Endothelial cell of umbilical vein (primary cell): Measurements from ENCODE around the gene RIPK4. TPM values are rescaled to one million over a fixed set of nuclear protein-coding genes. Genes with fewer than 3 reads are reported as not detected.
"Not testable (repeated sequence)": the region's sequence is repeated elsewhere in the genome, so short reads cannot be mapped to it uniquely, and the experiment has no call there.

Experiments
- BruUV-seq: library from RNA; stranded (reverse); fragments of 400-500 nt; replicated peaks from 2 replicates; lab custom pipeline; 2021; lab: Mats Ljungman, UMichigan
- CTCF ChIA-PET: fragments of 300-600, 350-600 bp; sonication (Branson Sonifier 250); formaldehyde crosslinking; loops from one replicate; lab custom pipeline; 2021; ENCODE audit warnings: antibody characterized with exemption, inconsistent platforms; lab: Charles Lee
- POLR2A ChIA-PET: fragments of 300-600, 350-600 bp; sonication (Branson Sonifier 250); formaldehyde crosslinking; loops from one replicate; lab custom pipeline; 2021; ENCODE audit warnings: antibody characterized with exemption, inconsistent platforms; lab: Charles Lee
- DNase-seq: peaks from one replicate; pipeline ENCODE4 v3.0.0-alpha.2; 2011; ENCODE audit warnings: low read depth, low spot score
- FAIRE-seq: peaks from 2 replicates; lab custom pipeline; 2011; peaks lifted over from hg19 to GRCh38; lab: Jason Lieb, UNC
- H2AFZ ChIP-seq: 2 replicates; pipeline ENCODE4 v1.6.0; 2012; ENCODE audit warnings: low read depth, low read length, control low read depth, inconsistent platforms
- H3K27ac ChIP-seq: 2 replicates; pipeline ENCODE4 v1.5.1; 2011; ENCODE audit warnings: low read depth, mild to moderate bottlenecking, control low read depth, low read length, moderate library complexity; ENCODE audit not compliant: insufficient read depth
- H3K27me3 ChIP-seq, 2 experiments: 2 replicates each; pipeline versions ENCODE4 v1.6.0 to v1.6.1; 2011; ENCODE audit warnings: low read length in 2 of 2, mixed read lengths in 1 of 2; ENCODE audit not compliant: control insufficient read depth in 2 of 2, insufficient read depth in 2 of 2
- H3K36me3 ChIP-seq, 2 experiments: 2 replicates in 1 of 2; 3 replicates in 1 of 2; pipeline ENCODE4 v1.5.1; 2011; ENCODE audit warnings: low read length in 2 of 2, mild to moderate bottlenecking in 1 of 2, moderate library complexity in 1 of 2; ENCODE audit not compliant: control insufficient read depth in 2 of 2, insufficient read depth in 2 of 2; ENCODE audit errors: extremely low read depth in 1 of 2
- H3K4me1 ChIP-seq: 3 replicates; pipeline ENCODE4 v1.5.1; 2011; ENCODE audit warnings: mild to moderate bottlenecking, low read length; ENCODE audit not compliant: control insufficient read depth, insufficient read depth; ENCODE audit errors: extremely low read depth
- H3K4me2 ChIP-seq: 2 replicates; pipeline ENCODE4 v1.6.1; 2011; ENCODE audit warnings: low read length, control low read depth, mixed read lengths; ENCODE audit not compliant: insufficient read depth
- H3K4me3 ChIP-seq, 3 experiments: fragments of 200-600 bp in 1 of 3; sonication (generic), shearing (Covaris generic) in 1 of 3; replicated peaks in 1 of 3; 2 replicates each; pipeline ENCODE4 v1.5.1; 2011 to 2016; ENCODE audit warnings: control low read depth in 3 of 3, low read length in 3 of 3, mild to moderate bottlenecking in 2 of 3, inconsistent platforms in 1 of 3, low read depth in 1 of 3, moderate library complexity in 1 of 3; ENCODE audit not compliant: insufficient read depth in 1 of 3
- H3K79me2 ChIP-seq: 2 replicates; pipeline ENCODE4 v1.6.0; 2012; ENCODE audit warnings: low read length, inconsistent platforms; ENCODE audit not compliant: control insufficient read depth, insufficient read depth
- H3K9ac ChIP-seq: replicated peaks from 2 replicates; pipeline ENCODE3; 2011; ENCODE audit warnings: low read length, control low read depth; ENCODE audit not compliant: insufficient read depth; ENCODE audit errors: extremely low read depth
- H3K9me1 ChIP-seq: replicated peaks from 3 replicates; pipeline ENCODE4 v1.6.0; 2011; ENCODE audit warnings: mild to moderate bottlenecking, low read length; ENCODE audit not compliant: control insufficient read depth, insufficient read depth; ENCODE audit errors: extremely low read depth
- H3K9me3 ChIP-seq: replicated peaks from 2 replicates; pipeline ENCODE4 v1.5.1; 2012; ENCODE audit warnings: low read length, inconsistent platforms; ENCODE audit not compliant: control insufficient read depth, insufficient read depth
- H4K20me1 ChIP-seq: replicated peaks from 2 replicates; pipeline ENCODE3; 2011; ENCODE audit warnings: mild to moderate bottlenecking, low read length; ENCODE audit not compliant: control insufficient read depth, insufficient read depth; ENCODE audit errors: extremely low read depth
- EZH2 ChIP-seq: IDR thresholded peaks from 2 replicates; pipeline ENCODE4 v1.6.1; 2012; ENCODE audit warnings: borderline replicate concordance, low read depth, mild to moderate bottlenecking, moderate library complexity, low read length, inconsistent platforms; ENCODE audit not compliant: severe bottlenecking
- FOS ChIP-seq: IDR thresholded peaks from 2 replicates; pipeline ENCODE4 v1.6.1; 2011; ENCODE audit warnings: mild to moderate bottlenecking, low read length, moderate library complexity, borderline replicate concordance; ENCODE audit not compliant: insufficient read depth
- GATA2 ChIP-seq: IDR thresholded peaks from 2 replicates; pipeline ENCODE4 v1.7.0; 2011; ENCODE audit warnings: low read depth, mild to moderate bottlenecking, moderate library complexity, mixed read lengths, low read length; ENCODE audit not compliant: insufficient read length, insufficient read depth
- JUN ChIP-seq: IDR thresholded peaks from 2 replicates; pipeline ENCODE4 v1.6.1; 2011; ENCODE audit warnings: borderline replicate concordance, low read depth; ENCODE audit not compliant: insufficient read length, insufficient read depth
- dilution Hi-C: fragments of 300-500 bp; cut with MboI; formaldehyde crosslinking; loops from one replicate; pipeline ENCODE4 v1.15.0; 2019; ENCODE audit warnings: low sequenced_read_pairs; ENCODE audit not compliant: extremely low pct_ligation_motif_present
- intact Hi-C: fragments of 100-400 bp; cut with micrococcal nuclease; formaldehyde crosslinking; loops from one replicate; pipeline ENCODE4 v1.10.0; 2022
- polyA plus RNA-seq, 4 experiments: library from polyadenylated mRNA; depleted of rRNA in 3 of 4; stranded (reverse) in 3 of 4; unstranded in 1 of 4; fragments of >200 nt; gene quantifications; 2 replicates each; pipeline versions ENCODE4 v1.2.1 to v1.2.3, GENCODE V29; 2011 to 2012; ENCODE audit warnings: missing spikeins in 1 of 4
- total RNA-seq: library from RNA; stranded (reverse); gene quantifications from 2 replicates; pipeline ENCODE4 v1.2.3, GENCODE V29; 2021
- TF ChIP-seq, protein P1 (sequence below): IDR thresholded peaks from 2 replicates; pipeline ENCODE4 v1.6.1; 2011; ENCODE audit not compliant: insufficient read depth, insufficient read length

The RIPK4 gene
- total and polyA plus RNA-seq, 2 donors (not counting 3 experiments of a cell fraction or from before 2014, with no cell fraction given) = not detected

DNA sequence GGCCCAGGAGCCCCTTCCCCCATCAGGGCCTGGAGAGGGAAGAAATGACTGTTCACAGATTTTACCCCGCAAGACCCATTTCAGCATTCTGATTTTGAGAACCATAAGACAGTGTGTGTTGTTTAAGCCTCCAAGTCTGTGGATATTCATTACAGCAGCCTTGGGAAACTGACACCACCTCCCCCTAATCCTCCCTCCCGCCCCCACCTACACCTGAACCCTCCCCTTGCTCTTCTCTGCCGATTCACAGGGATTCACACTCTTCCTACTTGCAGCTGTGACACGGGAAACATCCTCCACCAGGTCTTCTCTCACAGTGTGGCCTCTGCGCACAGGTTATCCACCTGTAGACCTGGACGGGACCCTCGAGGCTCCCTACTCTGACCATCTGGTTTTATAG, 50.1 kb downstream of the RIPK4 start:
- no peaks in the 10 kb centered on the region for H3K9me1 ChIP-seq
- H2AFZ ChIP-seq = no peak overlapping the region
- no peaks in the 10 kb centered on the region for H3K79me2 ChIP-seq
- no peaks in the 10 kb centered on the region for H4K20me1 ChIP-seq
- H3K4me3 ChIP-seq = no peak overlapping the region
- DNase-seq (no peak), FAIRE-seq (no peak)
- dilution Hi-C loops (no loop called here), intact Hi-C loops (no loop called here)
- H3K9me3 ChIP-seq = no peaks in the 10 kb centered on the region
- CTCF ChIA-PET = no interaction called here
- no peak overlapping the region for H3K27ac ChIP-seq
- no peak for TF ChIP-seq EZH2
- no peaks in the 10 kb centered on the region for H3K4me1 ChIP-seq
- POLR2A ChIA-PET = interaction anchor here (0.7 kb wide), 1 partner anchor 176 kb away, joined by 8 read pairs; no protein-coding TSS in a partner anchor
- peaks cover 10% of the 10 kb centered on the region in 2 experiments for H3K27me3 ChIP-seq
- BruUV-seq = no TSS peak
- H3K4me2 ChIP-seq = no peak overlapping the region
- no peaks in the 10 kb centered on the region for H3K36me3 ChIP-seq
- H3K9ac ChIP-seq = no peak overlapping the region

DNA sequence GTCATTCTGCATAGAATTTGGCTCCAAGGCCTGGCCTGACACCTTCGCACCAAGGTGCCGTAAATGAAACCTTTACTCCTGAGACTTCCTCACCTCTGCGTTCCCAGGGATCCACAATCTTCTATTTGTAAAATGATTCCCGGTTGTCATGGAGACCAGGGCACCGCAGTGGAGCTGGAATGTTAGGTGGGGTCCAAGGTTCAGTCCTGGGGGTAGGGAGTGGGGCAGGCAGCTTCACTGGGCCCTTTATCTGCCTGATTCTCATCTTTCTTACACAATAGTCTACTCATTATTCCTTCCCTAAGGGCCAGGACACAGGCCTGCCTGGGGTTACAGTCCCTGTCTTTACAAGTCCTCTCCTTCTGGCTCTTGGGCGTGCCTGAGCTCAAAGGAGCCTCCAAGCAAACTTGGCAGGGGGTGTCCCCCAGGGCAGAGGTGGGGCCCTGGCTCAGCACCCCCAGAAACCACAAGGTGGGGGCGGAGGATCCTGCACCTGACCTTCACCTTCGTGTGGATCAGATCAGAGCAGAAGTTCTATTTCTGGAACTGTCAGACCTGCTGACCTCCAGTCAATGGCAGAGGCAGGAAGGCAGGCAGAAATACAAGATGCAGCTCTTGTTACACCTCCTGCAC, 51.1 kb downstream of the RIPK4 start:
- POLR2A ChIA-PET = interaction anchor here (0.6 kb wide), 1 partner anchor 198 kb away, joined by 4 read pairs; no protein-coding TSS in a partner anchor

DNA sequence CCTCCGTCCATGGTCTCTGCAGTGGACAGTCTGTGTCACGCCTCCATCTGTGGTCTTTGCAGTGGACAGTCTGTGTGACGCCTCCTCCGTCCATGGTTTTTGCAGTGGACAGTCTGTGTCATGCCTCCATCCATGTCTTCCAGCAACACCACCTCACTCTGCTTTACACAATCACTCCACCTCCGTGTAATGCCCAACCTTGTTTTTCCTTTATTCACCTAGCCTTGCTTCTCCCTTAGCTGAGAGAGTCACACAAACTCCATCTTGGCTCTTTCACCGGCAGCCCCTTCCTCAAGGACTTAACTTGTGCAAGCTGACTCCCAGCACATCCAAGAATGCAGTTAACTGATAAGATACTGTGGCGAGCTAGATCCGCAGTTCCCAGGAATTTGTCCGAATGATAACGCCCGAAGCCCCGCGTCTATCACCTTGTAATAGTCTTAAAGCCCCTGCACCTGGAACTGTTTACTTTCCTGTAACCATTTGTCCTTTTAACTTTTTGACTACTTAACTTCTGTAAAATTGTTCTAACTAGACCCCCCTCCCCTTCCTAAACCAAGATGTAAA, 52.5 kb downstream of the RIPK4 start:
- POLR2A ChIA-PET, H3K9ac ChIP-seq, H3K4me1 ChIP-seq, FAIRE-seq, BruUV-seq, dilution Hi-C loops, H2AFZ ChIP-seq, H3K79me2 ChIP-seq, H3K9me3 ChIP-seq, H3K4me2 ChIP-seq, H3K4me3 ChIP-seq, H4K20me1 ChIP-seq, DNase-seq, H3K36me3 ChIP-seq, CTCF ChIA-PET, intact Hi-C loops, H3K27ac ChIP-seq, H3K9me1 ChIP-seq: not testable (repeated sequence)
- H3K27me3 ChIP-seq = peaks cover 13 to 15% of the 10 kb centered on the region in 2 experiments

More for the DNA sequence above, 51.1 kb downstream of the RIPK4 start:
- FAIRE-seq (no peak), DNase-seq (no peak)
- Histone ChIP-seq H3K27me3 (peaks cover 13 to 15% of the 10 kb centered on the region in 2 experiments), H3K27ac (no peak overlapping the region), H3K9me1 (no peaks in the 10 kb centered on the region), H2AFZ (no peak overlapping the region), H3K4me1 (no peaks in the 10 kb centered on the region), H3K9ac (no peak overlapping the region), H3K79me2 (no peaks in the 10 kb centered on the region), H4K20me1 (no peaks in the 10 kb centered on the region), H3K4me3 (no peak overlapping the region), H3K4me2 (no peak overlapping the region), H3K9me3 (no peaks in the 10 kb centered on the region), H3K36me3 (no peaks in the 10 kb centered on the region)
- BruUV-seq = no TSS peak
- dilution Hi-C loops = no loop called here
- intact Hi-C loops = no loop called here
- CTCF ChIA-PET = no interaction called here
- TF ChIP-seq GATA2 (no peak), JUN (no peak), FOS (no peak)
- TF ChIP-seq, protein P1, sequence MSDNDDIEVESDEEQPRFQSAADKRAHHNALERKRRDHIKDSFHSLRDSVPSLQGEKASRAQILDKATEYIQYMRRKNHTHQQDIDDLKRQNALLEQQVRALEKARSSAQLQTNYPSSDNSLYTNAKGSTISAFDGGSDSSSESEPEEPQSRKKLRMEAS = no peak
